Dermis blood vessel endothelial cell (primary cell): Measurements from ENCODE around the gene IQSEC3. TPM values are rescaled to one million over a fixed set of nuclear protein-coding genes. Genes with fewer than 3 reads are reported as not detected.
A peak's percentile ranks its signal among the peaks of the same experiment; 100 is the strongest.
"Not testable (repeated sequence)": the region's sequence is repeated elsewhere in the genome, so short reads cannot be mapped to it uniquely, and the experiment has no call there.

Source experiments
- DNase-seq: peaks from one replicate; pipeline ENCODE4 v3.0.0; 2010
- total RNA-seq: library from RNA; depleted of rRNA; stranded (reverse); fragments of >200 nt; gene quantifications from 2 replicates; pipeline ENCODE4 v1.2.3, GENCODE V29; 2014

IQSEC3 gene
- total RNA-seq, 1 donor from 2014 or later = under 0.01 TPM

- DNase-seq = peak; percentile 25
Measured at GRCh38 chr12:203462-204260, 137.1 kb downstream of the IQSEC3 start.

DNA sequence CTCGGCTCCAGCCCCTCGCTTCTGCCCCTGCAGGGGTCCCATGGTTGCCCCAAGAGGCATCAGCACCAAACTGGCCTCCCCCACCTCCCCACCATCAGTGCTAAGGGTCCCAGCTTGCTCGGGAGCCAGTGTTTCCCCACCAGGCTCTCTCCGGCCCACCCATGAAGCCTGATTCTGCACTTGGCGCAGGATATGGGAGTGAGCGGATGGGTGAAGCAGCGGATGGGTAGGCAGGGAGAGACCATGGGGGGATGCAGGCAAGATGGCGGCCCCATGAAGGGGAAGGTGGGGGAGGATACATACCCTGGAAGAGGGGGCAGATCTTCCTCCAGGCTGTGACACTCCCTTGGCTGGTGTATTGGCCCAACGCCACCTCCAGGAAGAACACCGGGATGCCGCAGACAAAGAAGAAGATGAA, 137.7 kb downstream of the IQSEC3 start:
- no peak for DNase-seq

DNA sequence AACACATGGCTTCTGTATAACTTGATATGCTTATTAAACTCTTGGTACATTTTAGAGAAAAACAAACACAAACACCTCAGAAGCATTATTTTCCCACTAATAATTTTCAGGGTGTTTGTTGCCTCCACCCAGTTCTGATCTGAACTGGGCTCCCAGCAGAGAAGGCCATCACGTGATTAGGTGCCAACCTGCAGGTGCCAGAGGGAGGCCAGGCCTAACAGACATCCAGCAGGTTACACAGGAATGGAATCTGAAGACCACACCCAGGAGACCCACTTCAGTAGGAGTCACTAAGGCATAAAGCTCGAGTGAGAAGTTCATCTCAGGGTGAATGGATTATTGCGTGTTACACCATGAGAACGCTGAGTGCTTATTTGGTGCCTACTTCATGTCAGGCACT, 138.5 kb downstream of the IQSEC3 start:
- no peak for DNase-seq

- no peak for DNase-seq
Measured at GRCh38 chr12:206746-207440, 140.3 kb downstream of the IQSEC3 start.

GRCh38 chr12:207804-208203, 141.2 kb downstream of the IQSEC3 start:
- no peak for DNase-seq

GRCh38 chr12:208813-209212, 142.2 kb downstream of the IQSEC3 start:
- DNase-seq = no peak

DNA sequence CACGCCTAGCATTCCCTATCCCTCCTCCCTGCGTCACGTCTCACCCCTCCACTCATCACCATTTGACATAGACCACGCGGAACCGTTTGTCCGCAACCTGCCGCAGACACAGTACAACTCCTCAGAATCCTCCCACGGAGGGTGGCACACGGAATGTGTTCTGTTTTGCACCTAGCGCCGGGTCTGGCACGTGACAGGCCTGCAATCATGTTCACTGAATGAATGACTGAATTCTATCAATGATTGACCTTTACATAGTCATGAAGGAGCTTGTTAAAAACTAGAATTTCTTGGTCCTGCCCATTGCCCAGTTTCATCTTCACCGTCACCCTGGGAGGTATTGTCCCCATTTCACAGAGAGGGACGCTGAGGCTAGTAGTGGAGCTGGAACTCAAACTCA, 142.7 kb downstream of the IQSEC3 start:
- DNase-seq = no peak

- DNase-seq = no peak
Measured at GRCh38 chr12:209851-210250, 143.3 kb downstream of the IQSEC3 start.

- DNase-seq = no peak
Measured at GRCh38 chr12:210277-211141, 143.9 kb downstream of the IQSEC3 start.

DNA sequence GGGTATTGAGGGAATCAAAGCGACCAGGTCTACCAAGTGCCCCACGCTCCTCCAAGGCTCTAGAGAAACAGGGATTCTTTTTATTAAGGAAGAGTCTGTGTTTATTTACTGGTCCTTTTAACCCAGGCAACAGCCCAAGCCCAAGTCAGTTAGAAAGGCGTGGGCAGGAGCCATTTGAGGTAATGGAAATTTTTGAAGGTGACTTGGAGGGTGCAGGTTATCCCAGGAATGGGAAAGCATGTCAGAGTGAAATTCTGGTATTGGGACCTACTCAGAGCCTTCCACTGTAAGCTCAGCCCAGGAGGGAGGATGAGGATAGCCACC, 144.5 kb downstream of the IQSEC3 start:
- no peak for DNase-seq

DNA sequence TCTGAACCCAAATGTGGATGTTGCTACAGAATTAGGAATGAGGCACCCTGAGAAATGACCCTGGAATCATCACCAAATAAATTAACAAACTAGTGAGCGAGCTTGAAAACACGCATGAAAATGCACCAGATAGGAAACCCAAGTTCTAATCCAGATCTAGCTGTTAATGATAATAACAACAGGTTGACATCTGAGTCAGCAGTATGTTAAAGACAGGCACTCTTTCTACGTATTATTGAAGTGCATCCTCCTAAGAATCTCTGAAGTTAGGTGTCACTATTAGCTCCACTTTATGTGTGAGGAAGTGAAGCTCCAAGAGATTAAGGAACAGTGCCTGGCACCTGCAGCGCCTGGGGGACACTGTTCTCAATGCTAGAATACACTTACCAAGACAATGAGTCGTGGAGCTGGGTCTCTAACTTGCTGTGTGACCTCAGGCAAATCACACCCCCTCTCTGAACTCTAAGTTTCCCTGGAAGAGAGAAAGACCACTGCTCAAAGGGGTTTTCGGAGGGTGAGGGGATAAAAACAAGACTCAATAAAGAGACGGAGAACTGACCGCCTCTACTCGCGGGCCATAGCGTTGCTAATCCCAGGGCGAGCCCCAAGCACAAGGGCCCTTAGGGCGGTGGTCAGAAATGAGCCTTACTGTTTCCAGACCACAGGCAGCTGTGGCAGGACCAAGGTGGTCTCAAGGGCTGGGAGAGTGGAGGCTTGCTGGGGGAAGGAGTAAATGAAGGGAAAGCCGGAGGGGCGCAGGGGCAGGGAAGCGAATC, 145.3 kb downstream of the IQSEC3 start:
- DNase-seq = no peak

- no peak for DNase-seq
Measured at GRCh38 chr12:212415-212714, 145.8 kb downstream of the IQSEC3 start.

GRCh38 chr12:212715-213526, 146.4 kb downstream of the IQSEC3 start:
- DNase-seq = no peak

DNA sequence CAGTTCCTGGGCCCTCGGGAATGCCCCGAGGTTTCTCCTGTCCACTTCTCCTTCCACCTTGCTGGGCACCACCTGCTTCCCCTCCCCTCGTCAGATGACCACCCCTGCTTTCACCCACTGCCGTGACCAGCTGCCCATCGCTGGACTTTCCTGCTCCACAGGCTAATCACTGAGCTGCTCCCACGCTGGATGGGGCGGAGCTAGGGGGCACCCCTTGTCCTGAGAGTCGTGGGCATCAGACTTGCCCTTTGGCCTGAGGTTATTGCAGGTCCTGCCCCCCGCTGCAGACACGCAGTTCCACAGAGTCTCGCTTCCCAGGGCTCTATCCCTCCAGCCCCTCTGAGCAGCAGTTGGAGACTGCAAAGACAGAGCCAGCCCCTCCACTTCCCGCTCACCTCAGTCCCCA, 147.0 kb downstream of the IQSEC3 start:
- DNase-seq = no peak

DNA sequence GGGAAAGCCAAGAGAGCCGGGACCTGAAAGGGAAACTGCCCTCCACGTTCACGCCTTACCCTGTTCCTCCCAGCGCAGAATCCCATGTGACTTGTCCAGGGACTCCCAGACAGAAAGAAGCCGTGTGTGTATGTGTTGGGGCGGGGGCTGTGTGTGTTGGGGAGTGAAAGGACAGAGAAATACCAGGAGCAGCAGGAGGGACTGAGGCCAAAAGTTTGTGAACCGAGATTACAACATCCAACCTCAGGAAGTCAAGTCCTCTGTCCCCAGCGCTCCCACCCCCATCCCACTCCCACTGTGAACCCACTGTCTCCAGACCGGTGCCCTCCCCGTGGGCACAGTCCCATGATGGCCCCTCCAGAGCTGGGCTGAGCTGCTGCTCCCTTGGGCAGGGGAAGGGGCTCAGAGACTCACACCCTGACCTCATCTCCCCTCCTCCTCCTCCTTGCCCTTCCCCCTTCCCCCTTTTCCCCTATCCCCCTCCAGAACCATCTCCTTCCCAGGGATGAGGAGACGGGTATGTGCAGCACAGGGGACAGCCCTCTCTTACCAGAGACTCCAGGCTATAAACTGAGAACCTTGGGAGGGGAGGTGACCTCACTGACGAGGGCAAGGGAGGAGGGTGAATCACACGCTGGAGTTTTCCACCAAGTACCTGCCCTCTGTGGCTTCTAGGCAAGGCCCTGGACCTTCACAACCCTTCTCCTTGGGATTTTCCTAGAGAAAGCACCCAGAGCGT, 147.6 kb downstream of the IQSEC3 start, which contains the start of gene SLC6A12:
TSS of gene SLC6A12 (minus strand) at position 155 of the 739 bp plus-strand sequence. CDS start 4,171 bp downstream, outside the sequence.
- DNase-seq = no peak

DNA sequence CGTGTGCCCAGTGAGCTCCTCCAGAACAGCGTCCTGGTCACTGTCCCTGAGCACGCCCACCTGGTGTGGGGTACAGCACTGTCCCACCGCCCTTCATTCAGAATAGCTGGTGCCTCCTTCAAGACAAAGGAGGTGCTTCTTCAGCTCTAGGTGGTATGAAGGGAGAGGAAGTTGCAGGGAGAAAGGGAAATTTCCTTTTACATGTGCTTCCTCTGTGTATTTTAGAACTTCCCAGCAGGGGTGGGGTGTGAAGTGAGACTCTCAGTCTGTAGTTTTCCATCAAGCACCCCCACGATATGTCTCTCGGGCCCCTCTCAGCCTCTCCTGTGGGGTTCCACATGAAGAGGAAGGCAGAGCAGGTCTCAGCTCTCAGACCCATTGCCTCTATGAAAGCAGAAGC, 148.5 kb downstream of the IQSEC3 start:
- DNase-seq = no peak

DNA sequence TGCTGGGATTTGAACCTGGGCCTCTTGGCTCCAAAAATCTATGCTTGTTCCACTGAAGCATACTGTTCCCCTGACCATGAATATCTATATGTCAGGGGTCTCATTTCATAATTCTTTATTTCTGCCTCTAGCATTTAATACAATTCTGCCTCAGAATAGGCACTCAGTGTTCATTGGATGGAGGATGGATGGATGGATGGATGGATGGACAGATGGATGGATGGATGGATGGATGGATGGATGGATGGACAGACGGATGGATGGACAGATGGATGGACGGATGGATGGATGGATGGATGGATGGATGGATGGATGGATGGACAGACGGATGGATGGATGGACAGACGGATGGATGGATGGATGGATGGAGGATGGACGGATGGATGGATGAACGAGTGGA, 150.5 kb downstream of the IQSEC3 start:
- DNase-seq = not testable (repeated sequence)

DNA sequence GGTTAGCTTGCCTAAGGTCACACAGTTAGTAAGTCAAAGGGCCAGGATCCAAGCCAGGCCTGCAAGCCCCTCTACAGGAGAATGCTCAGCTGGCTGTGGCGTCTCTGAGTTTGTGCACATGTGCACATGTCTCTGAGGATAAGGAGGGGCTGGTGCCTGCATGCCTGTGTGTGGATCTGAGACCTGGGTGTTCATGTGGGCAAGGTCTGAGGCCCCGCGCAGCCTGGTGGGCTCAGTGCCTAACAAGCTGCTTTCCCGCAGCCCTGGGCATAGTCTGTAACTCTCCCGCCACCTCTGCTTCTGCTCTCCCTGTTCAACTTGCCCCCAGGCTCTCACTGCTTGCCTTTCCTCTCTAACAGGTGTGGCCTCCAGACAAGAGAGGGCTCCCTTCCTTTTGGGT, 151.7 kb downstream of the IQSEC3 start:
- DNase-seq = no peak

GRCh38 chr12:218728-219590, 152.4 kb downstream of the IQSEC3 start:
- DNase-seq = no peak

DNA sequence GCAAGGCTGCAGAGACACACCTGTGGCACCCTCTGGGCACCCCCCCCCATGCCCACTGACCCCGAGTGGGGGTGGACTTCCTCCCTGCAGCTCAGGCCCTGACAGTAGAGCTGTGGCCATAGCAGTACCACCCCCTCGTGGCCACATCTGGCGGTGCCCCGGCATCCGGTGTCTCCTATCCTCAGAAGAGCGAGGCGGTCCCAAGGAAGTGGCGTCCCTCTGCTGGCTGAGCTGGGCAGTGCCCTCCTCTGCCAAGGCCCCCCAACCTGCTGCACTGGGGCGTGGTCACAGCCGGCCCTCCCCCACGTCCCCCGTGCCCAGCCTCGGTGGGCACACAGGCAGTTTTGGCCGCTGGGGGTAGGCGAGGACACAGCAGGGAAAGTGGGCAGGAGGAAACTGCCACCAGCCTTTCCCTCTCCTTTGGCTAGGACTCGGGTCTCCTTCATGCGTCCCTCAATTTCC, 153.4 kb downstream of the IQSEC3 start:
- DNase-seq = peak; percentile 60
